ENCODE measurements around the gene ISG20.
"Not testable (repeated sequence)": the region's sequence is repeated elsewhere in the genome, so short reads cannot be mapped to it uniquely, and the experiment has no call there.

Gene ISG20

DNA sequence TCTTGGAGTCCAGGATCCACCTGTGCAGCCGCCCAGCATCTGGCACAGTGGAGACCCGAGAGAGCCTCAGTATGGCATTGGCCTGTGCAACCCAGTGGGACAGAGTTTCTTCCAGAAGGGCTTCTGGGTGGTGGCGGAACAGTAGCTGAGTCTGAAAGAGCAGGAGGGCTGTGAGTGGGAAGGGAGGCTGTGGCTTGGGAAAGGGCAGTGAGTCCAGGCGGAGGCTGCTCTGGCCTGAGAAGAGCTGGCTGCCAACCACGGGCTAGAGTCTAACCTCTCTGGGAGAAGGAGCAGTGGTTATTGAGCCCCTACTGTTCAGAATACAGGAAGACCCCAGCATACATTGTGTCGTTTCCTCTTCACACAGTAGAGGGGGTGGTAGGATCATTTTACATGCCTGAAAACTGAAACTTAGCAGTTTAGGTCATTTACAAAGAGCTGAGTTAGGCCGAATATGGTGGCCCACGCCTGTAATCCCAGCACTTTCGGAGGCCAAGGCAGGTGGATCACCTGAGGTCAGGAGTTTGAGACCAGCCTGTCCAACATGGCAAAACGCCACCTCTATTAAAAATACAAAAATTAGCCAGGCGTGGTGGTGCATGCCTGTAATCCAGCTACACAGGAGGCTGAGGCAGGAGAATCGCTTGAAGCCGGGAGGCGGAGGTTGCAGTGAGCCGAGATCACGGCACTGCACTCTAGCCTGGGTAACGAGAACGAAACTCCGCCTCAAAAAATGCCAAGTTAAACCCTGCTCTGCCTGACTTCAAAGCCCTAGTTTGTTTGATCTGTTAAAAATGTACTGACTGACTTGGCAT, 14.5 kb upstream of the ISG20 start:
- peak; percentile 7 to 17 for ATAC-seq (replicated peaks)
- peak; percentile 24 for DNase-seq
- no peaks in the 10 kb centered on the region for H3K9me3 Mint-ChIP-seq

DNA sequence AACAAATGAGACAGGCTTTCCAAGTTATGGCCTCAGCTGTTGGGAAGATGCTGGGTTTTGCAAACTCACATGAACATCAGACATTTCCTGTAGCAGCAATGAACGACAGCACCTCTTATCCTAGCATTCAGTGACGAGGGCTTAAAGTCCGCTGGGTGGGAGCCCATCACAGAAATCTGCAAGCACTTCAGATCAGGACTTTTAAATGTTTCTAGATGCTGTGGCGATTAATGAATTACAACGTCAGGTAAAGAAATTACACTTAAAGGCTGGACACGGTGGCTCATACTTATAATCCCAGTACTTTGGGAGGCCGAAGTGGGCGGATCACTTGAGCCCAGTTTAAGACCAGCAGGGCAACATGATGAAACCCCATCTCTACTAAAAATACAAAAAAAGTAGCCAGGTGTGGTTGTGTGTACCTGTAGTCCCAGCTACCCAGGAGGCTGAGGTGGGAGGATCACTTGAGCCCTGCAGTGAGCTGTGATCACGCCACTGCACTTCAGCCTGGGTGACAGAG, 13.8 kb upstream of the ISG20 start:
- peaks cover 56 to 59% of the 10 kb centered on the region in 2 donors for H3K36me3 Mint-ChIP-seq
- ATAC-seq (replicated peaks) (no peak), DNase-seq (no peak)
- peaks cover 45 to 70% of the 10 kb centered on the region in 2 donors for H3K4me1 Mint-ChIP-seq
- no peaks in the 10 kb centered on the region for H3K9me3 Mint-ChIP-seq
- peak overlapping the region; percentile 99 for H3K27ac Mint-ChIP-seq
- H3K27me3 Mint-ChIP-seq, result peaks cover 0 to under 1% of the 10 kb centered on the region in 2 donors
- H3K4me3 Mint-ChIP-seq, result no peak overlapping the region

More for the DNA sequence above, 14.5 kb upstream of the ISG20 start:
- Mint-ChIP-seq H3K36me3 (peaks cover 50 to 52% of the 10 kb centered on the region in 2 donors), H3K4me1 (peaks cover 38 to 63% of the 10 kb centered on the region in 2 donors), H3K4me3 (peak overlapping the region; percentile 91 to 96), H3K27me3 (peaks cover 5 to 7% of the 10 kb centered on the region in 2 donors), H3K27ac (peak overlapping the region; percentile 99)

GRCh38 chr15:88625943-88626741, 12.7 kb upstream of the ISG20 start:
- no peaks in the 10 kb centered on the region for H3K9me3 Mint-ChIP-seq
- DNase-seq, result no peak
- peak overlapping the region; percentile 67 for H3K27ac Mint-ChIP-seq
- H3K27me3 Mint-ChIP-seq, result no peaks in the 10 kb centered on the region
- H3K36me3 Mint-ChIP-seq, result peaks cover 62 to 66% of the 10 kb centered on the region in 2 donors
- no peak overlapping the region for H3K4me3 Mint-ChIP-seq
- peaks cover 49 to 81% of the 10 kb centered on the region in 2 donors for H3K4me1 Mint-ChIP-seq
- no peak for ATAC-seq (replicated peaks)

DNA sequence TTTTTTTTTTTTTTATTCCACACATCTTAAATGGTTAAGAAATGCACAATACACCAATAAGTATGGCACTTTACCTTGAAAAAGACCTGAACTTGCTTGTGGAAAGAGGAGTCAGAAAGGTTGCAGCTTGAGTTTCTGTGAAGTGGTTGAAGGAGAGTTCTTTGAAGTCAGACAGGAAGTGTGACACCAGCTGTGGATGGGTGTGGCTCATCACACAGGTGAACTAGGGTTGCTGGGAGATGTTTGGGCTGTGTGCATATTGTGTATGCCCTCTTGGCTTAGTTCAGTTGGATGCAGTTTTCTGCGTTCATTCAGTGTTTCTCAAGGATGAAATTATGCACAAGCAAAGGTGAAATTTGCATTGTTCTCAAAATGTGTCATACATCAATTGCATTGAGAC, 11.4 kb upstream of the ISG20 start:
- Mint-ChIP-seq H3K27me3 (no peaks in the 10 kb centered on the region), H3K9me3 (no peaks in the 10 kb centered on the region), H3K4me3 (peak overlapping the region; percentile 3 to 58), H3K4me1 (peaks cover 51 to 87% of the 10 kb centered on the region in 2 donors), H3K36me3 (peaks cover 60 to 64% of the 10 kb centered on the region in 2 donors), H3K27ac (peak overlapping the region; percentile 89)
- DNase-seq, result no peak
- peak; percentile 20 to 40 for ATAC-seq (replicated peaks)

DNA sequence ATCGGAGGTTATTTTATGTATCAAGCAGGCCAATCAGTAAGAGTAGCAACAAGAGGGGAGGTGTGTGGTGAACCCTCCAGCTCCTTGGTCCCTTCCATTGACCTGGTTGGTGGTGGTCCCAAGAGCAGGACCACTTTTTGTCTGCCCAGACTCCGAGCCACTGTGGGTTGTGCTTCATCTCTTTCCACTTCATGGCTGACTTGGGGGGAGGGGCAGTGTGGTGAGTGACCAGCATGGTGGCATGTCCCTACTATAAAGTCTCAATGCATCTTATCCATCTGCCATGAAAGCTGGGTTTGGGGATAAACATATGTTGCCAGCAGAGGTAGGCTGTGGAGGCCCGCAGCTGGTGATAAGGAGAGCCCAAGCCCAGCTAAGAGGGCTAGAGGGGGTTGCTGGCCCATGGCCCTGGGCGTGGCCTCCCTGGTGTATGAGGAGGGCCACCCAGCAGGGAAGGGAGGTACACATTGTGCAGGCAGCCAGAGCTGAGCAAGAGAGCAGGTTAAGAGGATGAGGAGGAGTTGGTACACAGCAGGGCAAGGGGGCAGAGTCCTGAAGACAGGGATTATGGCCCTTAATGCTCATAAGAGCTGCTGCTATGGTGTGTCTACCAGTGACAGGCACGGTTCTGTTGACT, 10.7 kb upstream of the ISG20 start:
- Mint-ChIP-seq H3K36me3 (peaks cover 61 to 71% of the 10 kb centered on the region in 2 donors), H3K9me3 (no peaks in the 10 kb centered on the region), H3K4me1 (peaks cover 48 to 87% of the 10 kb centered on the region in 2 donors), H3K4me3 (no peak overlapping the region), H3K27me3 (no peaks in the 10 kb centered on the region), H3K27ac (peak overlapping the region; percentile 89)
- DNase-seq (no peak), ATAC-seq (replicated peaks) (no peak)

DNA sequence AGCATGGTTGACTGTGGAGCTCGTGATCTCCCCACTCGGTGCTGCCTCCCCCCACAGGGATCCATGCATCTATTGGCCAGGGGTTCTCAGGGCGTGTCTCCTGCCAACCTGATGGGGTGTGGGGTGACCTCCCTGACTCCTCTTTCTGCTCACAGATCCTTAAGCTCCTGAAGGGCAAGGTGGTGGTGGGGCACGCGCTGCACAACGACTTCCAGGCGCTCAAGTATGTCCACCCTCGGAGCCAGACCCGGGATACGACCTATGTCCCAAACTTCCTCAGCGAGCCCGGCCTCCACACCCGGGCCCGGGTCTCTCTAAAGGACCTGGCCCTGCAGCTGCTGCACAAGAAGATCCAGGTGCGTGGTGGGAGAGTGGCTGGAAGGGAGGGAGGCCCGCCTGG, 9.7 kb upstream of the ISG20 start:
- H3K27me3 Mint-ChIP-seq, result no peaks in the 10 kb centered on the region
- peaks cover 62 to 69% of the 10 kb centered on the region in 2 donors for H3K36me3 Mint-ChIP-seq
- H3K27ac Mint-ChIP-seq, result no peak overlapping the region
- no peak overlapping the region for H3K4me3 Mint-ChIP-seq
- no peak for DNase-seq
- H3K9me3 Mint-ChIP-seq, result no peaks in the 10 kb centered on the region
- no peak for ATAC-seq (replicated peaks)
- peaks cover 40 to 85% of the 10 kb centered on the region in 2 donors for H3K4me1 Mint-ChIP-seq

DNA sequence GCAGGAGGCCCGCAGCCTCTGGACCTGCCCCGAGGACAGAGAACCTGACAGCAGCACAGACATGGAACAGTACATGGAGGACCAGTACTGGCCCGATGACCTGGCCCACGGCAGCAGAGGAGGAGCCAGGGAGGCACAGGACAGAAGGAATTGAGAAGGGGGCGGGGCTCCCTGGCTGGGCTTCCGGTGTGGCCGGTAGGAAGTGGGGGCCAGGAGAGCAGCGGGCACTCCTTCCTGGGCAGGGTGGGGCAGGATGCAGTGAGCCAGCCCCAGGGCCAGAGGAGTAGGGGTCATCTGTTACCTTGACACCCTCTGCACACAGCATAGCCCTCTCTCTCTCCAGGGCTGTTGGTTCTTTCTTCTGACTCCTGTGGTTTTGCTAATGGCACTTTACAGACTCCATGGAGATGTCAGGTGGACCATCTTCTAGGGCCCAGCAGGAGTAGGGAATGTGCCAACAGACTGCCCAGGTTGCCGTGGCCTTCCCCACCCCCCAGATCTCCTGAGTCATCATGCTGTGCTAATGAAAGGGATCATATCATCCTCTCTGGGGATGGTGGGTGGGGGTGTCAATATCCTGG, 8.6 kb upstream of the ISG20 start:
- H3K27ac Mint-ChIP-seq, result peak overlapping the region; percentile 92
- no peaks in the 10 kb centered on the region for H3K27me3 Mint-ChIP-seq
- H3K36me3 Mint-ChIP-seq, result peaks cover 60 to 70% of the 10 kb centered on the region in 2 donors
- H3K4me3 Mint-ChIP-seq, result peak overlapping the region in 1 of 2 donors; percentile 41
- DNase-seq (no peak), ATAC-seq (replicated peaks) (no peak)
- H3K4me1 Mint-ChIP-seq, result peaks cover 39 to 85% of the 10 kb centered on the region in 2 donors
- no peaks in the 10 kb centered on the region for H3K9me3 Mint-ChIP-seq

DNA sequence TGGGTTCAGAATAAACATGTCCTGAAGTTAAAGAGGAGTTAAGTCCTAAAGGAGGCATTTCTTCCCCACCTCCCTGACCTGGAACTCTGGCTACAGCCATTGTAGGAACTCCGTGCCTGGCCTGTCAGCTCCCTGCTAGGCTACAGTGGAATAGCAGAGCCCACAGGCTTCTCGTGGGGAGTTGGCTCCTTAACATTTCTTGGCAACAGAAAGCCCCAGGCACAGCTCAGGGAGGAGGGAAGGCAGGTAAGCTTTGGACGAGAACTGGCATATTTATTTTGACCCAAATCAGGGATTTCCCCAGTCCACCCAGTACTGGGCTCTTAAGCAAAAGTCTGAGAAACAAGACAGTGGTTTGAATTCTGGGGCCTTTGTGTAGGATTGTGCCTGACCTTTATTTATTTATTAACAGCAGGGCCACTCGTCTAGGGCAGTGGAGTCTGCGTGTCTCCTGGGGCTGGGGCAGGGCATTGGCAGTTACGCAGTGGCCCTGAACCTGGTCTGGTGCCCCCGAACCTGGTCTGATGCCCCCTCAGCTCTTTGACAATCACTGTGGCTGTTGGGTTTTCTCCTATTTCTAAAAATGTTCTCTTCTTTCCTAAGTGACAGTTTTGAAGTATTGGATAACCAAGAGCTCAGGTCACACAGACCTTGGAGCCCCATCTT, 7.9 kb upstream of the ISG20 start:
- no peak overlapping the region for H3K4me3 Mint-ChIP-seq
- no peaks in the 10 kb centered on the region for H3K27me3 Mint-ChIP-seq
- no peak for DNase-seq
- H3K4me1 Mint-ChIP-seq, result peaks cover 41 to 92% of the 10 kb centered on the region in 2 donors
- H3K9me3 Mint-ChIP-seq, result no peaks in the 10 kb centered on the region
- peak overlapping the region; percentile 92 for H3K27ac Mint-ChIP-seq
- ATAC-seq (replicated peaks), result no peak
- peaks cover 60 to 72% of the 10 kb centered on the region in 2 donors for H3K36me3 Mint-ChIP-seq

DNA sequence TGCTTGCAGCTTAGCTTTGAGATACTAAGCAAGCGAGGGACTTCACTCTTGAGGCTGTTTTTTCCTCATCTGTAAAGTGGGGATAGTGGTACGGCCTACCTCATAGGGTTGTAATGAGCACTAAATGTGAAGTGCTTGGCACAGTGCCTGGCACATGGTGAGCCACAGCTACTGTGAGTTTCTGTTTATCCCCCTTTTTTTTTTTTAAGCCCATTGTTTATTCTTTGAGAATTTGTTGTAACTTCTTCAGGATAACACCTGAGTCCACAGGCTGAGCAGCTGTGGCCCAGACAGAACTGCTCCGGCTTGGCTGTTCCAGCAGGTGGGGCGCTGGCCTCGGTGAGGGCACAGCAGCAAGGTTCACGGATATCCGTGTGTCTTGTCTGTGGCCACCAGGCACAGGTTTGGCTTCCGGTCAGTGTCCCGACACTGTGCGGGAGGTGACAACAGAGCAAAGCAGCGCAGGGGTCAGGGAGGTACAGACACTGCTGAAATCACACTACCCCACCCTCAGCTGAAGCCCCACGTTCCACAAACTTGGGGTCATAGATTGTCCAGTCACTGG, 7.3 kb upstream of the ISG20 start:
- Mint-ChIP-seq H3K9me3 (no peaks in the 10 kb centered on the region), H3K4me1 (peaks cover 43 to 92% of the 10 kb centered on the region in 2 donors), H3K36me3 (peaks cover 60 to 75% of the 10 kb centered on the region in 2 donors), H3K4me3 (no peak overlapping the region), H3K27me3 (no peaks in the 10 kb centered on the region), H3K27ac (peak overlapping the region; percentile 84)
- DNase-seq, result no peak
- ATAC-seq (replicated peaks), result no peak

- DNase-seq, H3K9me3 Mint-ChIP-seq, H3K27me3 Mint-ChIP-seq: not testable (repeated sequence)
- peak overlapping the region; percentile 56 for H3K27ac Mint-ChIP-seq
- peaks cover 50 to 95% of the 10 kb centered on the region in 2 donors for H3K4me1 Mint-ChIP-seq
- ATAC-seq (replicated peaks), result peak; percentile 14 to 24
- peaks cover 57 to 77% of the 10 kb centered on the region in 2 donors for H3K36me3 Mint-ChIP-seq
- peak overlapping the region in 1 of 2 donors; percentile 44 for H3K4me3 Mint-ChIP-seq
Observed at GRCh38 chr15:88632797-88633196, 6.0 kb upstream of the ISG20 start.

DNA sequence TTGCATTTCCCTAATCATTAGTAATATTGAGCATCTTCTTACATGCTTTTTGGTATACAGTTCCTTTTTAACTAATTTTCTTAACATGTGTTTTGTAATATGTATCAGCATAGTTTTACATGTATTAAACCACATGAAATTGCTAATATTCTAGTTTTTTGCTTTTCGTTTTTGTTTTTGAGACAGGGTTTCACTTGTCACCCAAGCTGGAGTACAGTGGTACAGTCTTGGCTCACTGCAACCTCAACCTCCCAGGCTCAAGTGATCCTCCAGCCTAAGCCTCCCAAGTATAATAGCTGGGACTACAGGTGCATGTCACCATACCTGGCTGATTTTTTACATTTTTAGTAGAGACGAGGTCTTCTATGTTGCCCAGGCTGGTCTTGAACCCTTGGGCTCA, 4.4 kb upstream of the ISG20 start:
- no peak for DNase-seq
- no peaks in the 10 kb centered on the region for H3K9me3 Mint-ChIP-seq
- H3K27me3 Mint-ChIP-seq, result no peaks in the 10 kb centered on the region
- H3K36me3 Mint-ChIP-seq, result peaks cover 44 to 66% of the 10 kb centered on the region in 2 donors
- H3K4me1 Mint-ChIP-seq, result peaks cover 57 to 95% of the 10 kb centered on the region in 2 donors
- peak overlapping the region; percentile 73 for H3K27ac Mint-ChIP-seq
- H3K4me3 Mint-ChIP-seq, result no peak overlapping the region
- ATAC-seq (replicated peaks), result no peak

DNA sequence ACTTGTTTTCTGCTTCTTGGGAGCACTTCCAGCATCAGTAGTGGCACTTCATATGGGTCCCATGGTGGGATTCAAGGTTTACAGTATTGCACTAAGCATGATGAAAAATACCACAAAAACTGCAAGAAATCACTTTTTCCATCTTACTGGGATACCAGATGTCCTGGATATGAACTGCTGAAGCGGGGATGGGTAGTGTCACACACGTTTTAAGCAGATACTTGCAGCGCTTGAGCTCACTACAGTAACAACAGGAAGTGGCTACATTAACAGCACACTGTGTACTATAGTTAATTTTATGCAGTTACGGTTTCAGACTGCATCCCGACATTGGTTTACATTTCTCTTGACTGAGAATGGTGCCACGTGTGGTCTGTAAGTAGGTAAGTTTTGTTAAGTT, 3.5 kb upstream of the ISG20 start:
- peaks cover 56 to 95% of the 10 kb centered on the region in 2 donors for H3K4me1 Mint-ChIP-seq
- peak overlapping the region in 1 of 2 donors; percentile 28 for H3K4me3 Mint-ChIP-seq
- DNase-seq, result no peak
- H3K36me3 Mint-ChIP-seq, result peaks cover 41 to 63% of the 10 kb centered on the region in 2 donors
- H3K27ac Mint-ChIP-seq, result peak overlapping the region; percentile 85
- H3K9me3 Mint-ChIP-seq, result no peaks in the 10 kb centered on the region
- H3K27me3 Mint-ChIP-seq, result no peaks in the 10 kb centered on the region
- ATAC-seq (replicated peaks), result peak; percentile 17 to 26

GRCh38 chr15:88636050-88636449, 2.8 kb upstream of the ISG20 start:
- Mint-ChIP-seq H3K36me3 (peaks cover 38 to 59% of the 10 kb centered on the region in 2 donors), H3K27me3 (no peaks in the 10 kb centered on the region)

More at GRCh38 chr15:88636050-88636449, 2.8 kb upstream of the ISG20 start:
- Mint-ChIP-seq H3K4me3 (peak overlapping the region in 1 of 2 donors; percentile 42), H3K4me1 (peaks cover 53 to 94% of the 10 kb centered on the region in 2 donors), H3K27ac (peak overlapping the region; percentile 95), H3K9me3 (no peaks in the 10 kb centered on the region)
- DNase-seq (no peak), ATAC-seq (replicated peaks) (no peak)
